ENCODE measurements around the gene RHOBTB3.

- TF ChIP-seq POLR2AphosphoS5 (IDR thresholded peaks at IDR 0.05) (no peak), POLR2A (IDR thresholded peaks at IDR 0.05) (no peak)
These were observed 50.0 kb downstream of the RHOBTB3 start for GRCh38 chr5:95781101-95781583.
